ENCODE measurements around the gene BRF1. TPM values are rescaled to one million over a fixed set of nuclear protein-coding genes. Genes with fewer than 3 reads are reported as not detected.

Gene BRF1
- total RNA-seq, 1 experiment from 2014 or later, result 13.0 TPM

GRCh38 chr14:105173901-105174894, 126.6 kb downstream of the BRF1 start:
- no peak for DNase-seq (ENCODE audit: low read depth)

- no peak for DNase-seq (ENCODE audit: low read depth)
Observed at GRCh38 chr14:105173145-105173544, 127.7 kb downstream of the BRF1 start.

- DNase-seq (ENCODE audit: low read depth), result no peak
Observed at GRCh38 chr14:105172476-105172875, 128.3 kb downstream of the BRF1 start.

GRCh38 chr14:105171004-105171673, 129.7 kb downstream of the BRF1 start:
- DNase-seq (ENCODE audit: low read depth), result no peak

GRCh38 chr14:105169776-105170655, 130.8 kb downstream of the BRF1 start:
- no peak for DNase-seq (ENCODE audit: low read depth)

GRCh38 chr14:105168979-105169507, 131.8 kb downstream of the BRF1 start:
- DNase-seq (ENCODE audit: low read depth), result no peak

- DNase-seq (ENCODE audit: low read depth), result peak; percentile 22
Observed at GRCh38 chr14:105168496-105168978, 132.3 kb downstream of the BRF1 start, which contains the start of gene JAG2. Gene JAG2 (minus strand): TSS chr14:105168776. CDS start chr14:105168420, 356 bp downstream.

GRCh38 chr14:105168093-105168420, 132.7 kb downstream of the BRF1 start:
- no peak for DNase-seq (ENCODE audit: low read depth)

GRCh38 chr14:105167303-105168092, 133.3 kb downstream of the BRF1 start:
- no peak for DNase-seq (ENCODE audit: low read depth)

- no peak for DNase-seq (ENCODE audit: low read depth)
Observed at GRCh38 chr14:105166571-105167302, 134.1 kb downstream of the BRF1 start.

- DNase-seq (ENCODE audit: low read depth), result no peak
Observed at GRCh38 chr14:105165761-105166485, 134.9 kb downstream of the BRF1 start.

GRCh38 chr14:105165134-105165704, 135.6 kb downstream of the BRF1 start:
- DNase-seq (ENCODE audit: low read depth), result no peak

- DNase-seq (ENCODE audit: low read depth), result no peak
Observed at GRCh38 chr14:105163040-105163742, 137.6 kb downstream of the BRF1 start.

- no peak for DNase-seq (ENCODE audit: low read depth)
Observed at GRCh38 chr14:105162669-105162979, 138.2 kb downstream of the BRF1 start.

- DNase-seq (ENCODE audit: low read depth), result no peak
Observed at GRCh38 chr14:105161964-105162668, 138.7 kb downstream of the BRF1 start.

- DNase-seq (ENCODE audit: low read depth), result no peak
Observed at GRCh38 chr14:105161309-105161708, 139.5 kb downstream of the BRF1 start.

GRCh38 chr14:105160776-105161175, 140.0 kb downstream of the BRF1 start:
- no peak for DNase-seq (ENCODE audit: low read depth)

GRCh38 chr14:105159344-105159743, 141.5 kb downstream of the BRF1 start:
- DNase-seq (ENCODE audit: low read depth), result no peak
